ENCODE results near the gene ZNF354C. TPM values are rescaled to one million over a fixed set of nuclear protein-coding genes. Genes with fewer than 3 reads are reported as not detected.

Gene ZNF354C
- total RNA-seq, 2 donors from 2014 or later = 1.1 to 1.7 TPM

- DNase-seq (no peak), ATAC-seq (no peak)
- intact Hi-C loops (cut with DNase I, micrococcal nuclease) = no loop called here
Measured at GRCh38 chr5:179112469-179113142, 52.4 kb downstream of the ZNF354C start.

DNA sequence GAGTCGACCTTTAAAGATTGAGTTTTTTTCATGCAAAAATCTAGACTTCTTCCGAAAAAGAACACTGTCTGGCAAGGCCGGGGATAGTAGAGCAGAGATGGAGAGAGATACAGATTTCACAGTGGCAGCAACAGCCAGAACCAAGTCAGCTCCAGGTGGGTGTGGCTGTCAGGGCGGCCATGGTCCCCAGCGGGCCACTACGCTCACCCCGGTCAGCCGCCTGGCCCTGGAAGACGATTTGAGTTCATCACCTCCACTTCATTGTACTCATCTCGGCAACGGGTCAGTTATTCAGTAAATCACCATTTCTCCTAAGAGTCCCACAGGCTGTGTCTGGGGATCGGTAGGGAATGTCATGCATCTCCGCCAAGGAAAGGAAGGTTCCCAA is 53.0 kb downstream of the ZNF354C start:
- no peak for DNase-seq
- ATAC-seq = no peak
- intact Hi-C loops (cut with DNase I, micrococcal nuclease) = no loop called here

- DNase-seq = peak in 1 of 2 donors; percentile 12
- ATAC-seq = no peak
- intact Hi-C loops (cut with DNase I, micrococcal nuclease) = no loop called here
Measured at GRCh38 chr5:179113945-179114641, 53.9 kb downstream of the ZNF354C start.

GRCh38 chr5:179114756-179115155 is 54.6 kb downstream of the ZNF354C start:
- ATAC-seq (no peak), DNase-seq (no peak)
- intact Hi-C loops (cut with DNase I, micrococcal nuclease) = no loop called here

- peak in 1 of 2 donors; percentile 1 for DNase-seq
- intact Hi-C loops (cut with DNase I, micrococcal nuclease) = no loop called here
- no peak for ATAC-seq
Measured at GRCh38 chr5:179115307-179115706, 55.1 kb downstream of the ZNF354C start.

DNA sequence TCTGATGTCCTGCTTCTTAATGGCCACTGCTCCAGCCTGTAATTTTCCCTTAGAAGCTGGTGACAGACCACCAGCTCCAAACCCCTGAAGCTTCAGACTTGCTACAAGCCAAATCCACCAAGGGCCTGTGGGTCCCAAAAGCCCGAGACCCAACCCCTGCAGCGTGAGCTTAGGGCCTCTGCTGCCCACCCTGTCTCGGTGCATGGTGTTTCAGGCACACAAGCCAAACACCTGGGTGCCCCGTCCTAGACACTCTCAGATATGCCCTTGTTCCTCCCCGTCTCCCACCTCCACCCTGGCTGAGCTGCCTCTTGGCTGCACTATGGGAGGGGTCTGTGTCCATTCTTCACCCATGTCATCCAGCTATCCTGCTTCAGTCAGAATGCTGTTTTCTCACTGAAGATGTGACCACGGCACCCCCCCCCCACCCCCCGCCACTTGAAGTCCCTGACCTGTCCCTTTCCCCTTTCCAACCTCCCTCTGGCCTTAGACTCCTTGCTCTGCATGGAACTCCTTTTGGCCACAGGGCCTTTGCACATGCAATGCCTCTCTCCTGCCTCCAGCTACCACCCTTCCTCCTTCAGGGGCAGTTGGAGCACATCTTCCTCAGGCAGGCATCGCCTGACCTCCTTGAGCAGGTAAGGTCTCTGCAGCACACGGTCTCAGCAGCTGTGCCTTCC is 55.8 kb downstream of the ZNF354C start:
- DNase-seq = peak in 1 of 2 donors; percentile 9
- no peak for ATAC-seq
- intact Hi-C loops (cut with DNase I, micrococcal nuclease) = no loop called here

DNA sequence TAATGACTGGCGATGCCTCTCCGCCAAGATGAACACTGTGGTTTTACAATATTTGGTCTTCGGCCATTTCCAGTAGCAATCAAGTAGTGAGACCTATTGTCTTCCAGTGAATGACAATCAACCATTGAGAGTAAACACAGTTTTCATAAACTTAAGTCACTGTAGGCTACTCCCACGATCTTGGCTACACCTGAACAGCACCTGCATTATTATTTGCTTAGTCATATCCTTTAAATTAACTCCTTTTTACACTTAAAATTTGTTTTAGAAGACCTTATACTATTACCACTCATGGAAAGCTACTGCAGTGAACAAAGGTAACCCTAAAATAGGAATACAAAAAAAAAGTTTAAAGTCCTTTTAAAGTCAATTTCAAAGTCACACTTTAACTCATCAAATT is 58.2 kb downstream of the ZNF354C start:
- ATAC-seq = no peak
- intact Hi-C loops (cut with DNase I, micrococcal nuclease) = no loop called here
- DNase-seq = no peak

DNA sequence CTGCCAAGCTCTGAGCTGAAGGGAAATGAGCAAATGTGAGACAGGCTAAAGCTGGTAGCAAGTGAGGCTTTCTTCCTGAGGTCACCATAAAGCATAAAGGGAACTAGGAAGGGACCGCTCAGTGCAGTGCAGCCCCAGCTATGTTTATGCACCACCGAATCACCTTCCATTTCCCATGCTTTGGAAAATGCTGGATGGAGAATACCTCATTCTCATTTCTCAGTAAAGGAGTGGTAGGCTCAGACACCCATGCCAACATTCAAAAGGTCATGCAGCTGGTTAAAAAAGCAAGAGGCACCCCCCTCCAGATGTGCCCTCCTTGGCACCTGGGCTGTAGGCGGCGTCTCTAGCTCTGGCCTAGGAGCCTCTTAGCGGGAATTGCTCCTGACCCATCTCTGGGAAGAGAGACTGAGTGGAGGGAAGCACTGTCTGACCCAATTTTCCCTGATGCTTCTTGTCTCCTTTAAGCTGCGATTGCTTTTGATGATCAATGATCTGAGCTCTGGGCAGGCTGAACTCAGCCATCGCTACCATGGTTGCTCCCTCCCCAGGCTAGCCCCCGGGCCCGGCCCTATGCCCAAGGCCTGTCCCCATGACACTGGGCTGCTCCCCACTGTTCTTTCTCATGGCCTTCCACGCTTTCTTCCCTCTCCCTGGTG is 58.7 kb downstream of the ZNF354C start:
- intact Hi-C loops (cut with DNase I, micrococcal nuclease) = no loop called here
- DNase-seq (peak in 1 of 2 donors; percentile 2), ATAC-seq (no peak)

- DNase-seq = peak in 1 of 2 donors; percentile 11
- intact Hi-C loops (cut with DNase I, micrococcal nuclease) = no loop called here
- ATAC-seq = no peak
Measured at GRCh38 chr5:179119415-179120170, 59.4 kb downstream of the ZNF354C start.

- intact Hi-C loops (cut with DNase I, micrococcal nuclease) = no loop called here
- DNase-seq = no peak
- ATAC-seq = no peak
Measured at GRCh38 chr5:179120421-179120861, 60.3 kb downstream of the ZNF354C start.

DNA sequence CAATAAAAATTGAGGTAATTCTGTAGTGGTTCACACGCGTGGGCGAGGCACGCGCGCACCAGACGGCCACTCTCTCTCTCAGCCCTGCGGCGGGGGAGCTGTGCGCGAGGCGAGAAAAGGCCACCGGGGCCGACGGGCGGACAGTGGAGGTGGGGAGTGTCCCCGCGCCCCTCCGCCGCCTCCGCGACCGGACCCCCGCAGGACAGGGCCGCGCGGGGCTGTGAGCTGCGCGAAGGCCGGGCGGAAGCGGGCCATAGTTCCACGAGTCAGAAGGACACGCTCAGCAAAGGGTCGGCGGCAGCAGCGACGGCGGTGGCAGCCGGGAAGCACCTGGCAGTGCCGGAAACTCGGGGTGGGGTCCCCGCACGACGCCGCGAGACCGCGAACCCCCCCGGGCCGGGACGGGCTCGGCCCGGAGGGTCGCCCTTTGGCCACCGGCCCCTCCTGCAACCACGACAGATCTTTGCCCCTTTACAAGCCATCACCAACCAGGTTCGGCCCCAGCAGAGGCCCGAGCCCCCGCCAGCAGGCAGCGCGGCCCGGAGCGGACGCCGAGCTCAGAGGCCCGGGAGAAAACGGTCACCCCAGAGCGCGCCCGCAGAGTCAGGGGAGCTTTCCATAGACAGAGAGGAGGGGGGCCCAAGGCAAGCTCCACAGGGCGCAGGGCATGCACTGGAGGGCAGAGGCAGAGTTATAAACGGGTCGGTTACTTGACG is 60.9 kb downstream of the ZNF354C start:
- intact Hi-C loops (cut with DNase I, micrococcal nuclease) = no loop called here
- DNase-seq (no peak), ATAC-seq (no peak)

GRCh38 chr5:179121667-179122111 is 61.5 kb downstream of the ZNF354C start:
- intact Hi-C loops (cut with DNase I, micrococcal nuclease) = no loop called here
- DNase-seq = no peak
- ATAC-seq = no peak

DNA sequence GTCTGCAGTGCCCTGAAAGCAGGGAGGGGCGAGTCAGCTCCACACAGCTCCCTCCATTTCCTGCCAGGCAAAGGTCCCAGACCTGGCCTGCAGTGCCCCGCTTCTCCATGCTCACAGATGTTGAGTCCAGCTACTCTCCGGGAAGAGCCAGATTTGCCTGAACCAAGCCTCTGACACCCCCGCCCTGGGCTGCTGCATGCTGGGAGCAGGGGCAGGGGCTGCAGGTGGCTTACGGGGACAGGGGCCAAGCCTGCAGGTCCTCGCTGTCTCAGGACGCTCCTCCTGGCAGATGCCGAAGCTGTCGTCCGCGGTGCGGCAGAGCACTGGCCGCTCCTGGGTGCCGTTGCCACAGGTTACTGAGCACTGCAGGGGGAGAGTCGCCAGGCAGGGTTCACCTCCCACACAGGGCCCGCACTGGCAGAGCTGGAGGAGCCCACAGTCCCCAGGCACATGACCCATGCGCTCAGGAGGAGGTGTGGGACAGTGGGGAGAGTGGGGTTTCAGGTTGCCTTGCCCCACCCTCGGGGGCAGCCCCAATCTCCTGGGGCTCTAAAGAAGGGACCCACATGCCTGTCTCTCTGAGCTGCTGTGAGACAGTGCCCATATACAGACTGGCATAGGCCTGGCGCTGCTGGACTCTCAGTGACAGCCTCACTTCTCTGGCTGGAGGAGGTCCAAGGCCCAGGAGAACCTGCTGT is 62.4 kb downstream of the ZNF354C start:
- DNase-seq = no peak
- ATAC-seq = no peak
- intact Hi-C loops (cut with DNase I, micrococcal nuclease) = no loop called here

- no peak for ATAC-seq
- intact Hi-C loops (cut with DNase I, micrococcal nuclease) = no loop called here
Measured at GRCh38 chr5:179123109-179123426, 62.9 kb downstream of the ZNF354C start.

GRCh38 chr5:179123491-179124272 is 63.5 kb downstream of the ZNF354C start:
- DNase-seq (no peak), ATAC-seq (no peak)
- intact Hi-C loops (cut with DNase I, micrococcal nuclease) = no loop called here

More at GRCh38 chr5:179123109-179123426, 62.9 kb downstream of the ZNF354C start:
- no peak for DNase-seq

GRCh38 chr5:179124273-179124852 is 64.2 kb downstream of the ZNF354C start:
- intact Hi-C loops (cut with DNase I, micrococcal nuclease) = no loop called here
- ATAC-seq = no peak
- no peak for DNase-seq
